Neural progenitor cell (in vitro differentiated cells): ENCODE results near the gene CXXC4. TPM values are rescaled to one million over a fixed set of nuclear protein-coding genes. Genes with fewer than 3 reads are reported as not detected.

ENCODE experiments used
- DNase-seq: peaks from one replicate; pipeline ENCODE4 v3.0.0-alpha.2; 2016; ENCODE audit warnings: low spot score
- H2AFZ ChIP-seq: fragments of 200-600 bp; sonication (generic); replicated peaks from 2 replicates; pipeline ENCODE4 v1.6.1; 2016; ENCODE audit warnings: antibody characterized with exemption
- H3F3A ChIP-seq: fragments of 200-600 bp; sonication (generic); 2 replicates; pipeline ENCODE4 v1.6.1; 2016; ENCODE audit warnings: antibody characterized with exemption, low read depth
- H3K27ac ChIP-seq: fragments of 200-600 bp; sonication (generic); 2 replicates; pipeline ENCODE4 v1.5.1; 2016; ENCODE audit warnings: mild to moderate bottlenecking
- H3K27me3 ChIP-seq: fragments of 200-600 bp; sonication (generic); 2 replicates; pipeline ENCODE4 v1.6.1; 2016; ENCODE audit warnings: mild to moderate bottlenecking, moderate library complexity
- H3K36me3 ChIP-seq: fragments of 200-600 bp; sonication (generic); 2 replicates; pipeline ENCODE4 v1.5.1; 2016
- H3K4me1 ChIP-seq: fragments of 200-600 bp; sonication (generic); 2 replicates; pipeline ENCODE4 v1.6.1; 2016; ENCODE audit warnings: mixed run types
- H3K4me2 ChIP-seq: fragments of 200-600 bp; sonication (generic); 2 replicates; pipeline ENCODE4 v1.6.1; 2016
- H3K4me3 ChIP-seq: fragments of 200-600 bp; sonication (generic); 2 replicates; pipeline ENCODE4 v1.5.1; 2016
- H3K79me2 ChIP-seq: fragments of 200-600 bp; sonication (generic); 2 replicates; pipeline ENCODE4 v1.6.1; 2016; ENCODE audit warnings: low read depth
- H3K9ac ChIP-seq: fragments of 200-600 bp; sonication (generic); 2 replicates; pipeline ENCODE4 v1.6.1; 2016
- H3K9me3 ChIP-seq: fragments of 200-600 bp; sonication (generic); 2 replicates; pipeline ENCODE4 v1.5.1; 2016; ENCODE audit warnings: low read depth
- H4K20me1 ChIP-seq: fragments of 200-600 bp; sonication (generic); 2 replicates; pipeline ENCODE4 v1.6.1; 2016; ENCODE audit warnings: low read depth
- H3K27ac Mint-ChIP-seq: 3 replicates; pipeline ENCODE4 v1.8.0; 2021; ENCODE audit warnings: mixed read lengths
- H3K27me3 Mint-ChIP-seq: 2 replicates; pipeline ENCODE4 v1.8.0; 2022; ENCODE audit warnings: low read depth, mild to moderate bottlenecking, inconsistent platforms, moderate library complexity, mixed read lengths; ENCODE audit not compliant: insufficient read depth
- H3K36me3 Mint-ChIP-seq: 3 replicates; pipeline ENCODE4 v1.8.0; 2021; ENCODE audit warnings: mixed read lengths
- H3K4me1 Mint-ChIP-seq: 3 replicates; pipeline ENCODE4 v1.8.0; 2021; ENCODE audit warnings: mixed read lengths
- H3K4me3 Mint-ChIP-seq: 3 replicates; pipeline ENCODE4 v1.8.0; 2021; ENCODE audit warnings: mild to moderate bottlenecking, moderate library complexity, mixed read lengths
- H3K9me3 Mint-ChIP-seq: 3 replicates; pipeline ENCODE4 v1.8.0; 2020; ENCODE audit warnings: mixed read lengths
- EZH2 ChIP-seq: fragments of 200-600 bp; sonication (generic); IDR thresholded peaks from 2 replicates; pipeline ENCODE4 v1.6.1; 2017; ENCODE audit warnings: antibody characterized with exemption, mild to moderate bottlenecking, moderate library complexity
- EZH2phosphoT487 ChIP-seq: fragments of 200-600 bp; sonication (generic); IDR thresholded peaks from 2 replicates; pipeline ENCODE4 v1.6.1; 2017; ENCODE audit warnings: antibody characterized with exemption
- total RNA-seq: library from RNA; depleted of rRNA; stranded (reverse); fragments of >200 nt; gene quantifications from 2 replicates; pipeline ENCODE4 v1.2.3, GENCODE V29; 2015; ENCODE audit warnings: low replicate concordance
- TF ChIP-seq, protein P1 (sequence below): fragments of 200-600 bp; sonication (generic); IDR thresholded peaks from 2 replicates; pipeline ENCODE4 v1.5.1; 2017; ENCODE audit warnings: antibody characterized with exemption, mild to moderate bottlenecking

The CXXC4 gene
- total RNA-seq, 1 donor from 2014 or later: 40.2 TPM

DNA sequence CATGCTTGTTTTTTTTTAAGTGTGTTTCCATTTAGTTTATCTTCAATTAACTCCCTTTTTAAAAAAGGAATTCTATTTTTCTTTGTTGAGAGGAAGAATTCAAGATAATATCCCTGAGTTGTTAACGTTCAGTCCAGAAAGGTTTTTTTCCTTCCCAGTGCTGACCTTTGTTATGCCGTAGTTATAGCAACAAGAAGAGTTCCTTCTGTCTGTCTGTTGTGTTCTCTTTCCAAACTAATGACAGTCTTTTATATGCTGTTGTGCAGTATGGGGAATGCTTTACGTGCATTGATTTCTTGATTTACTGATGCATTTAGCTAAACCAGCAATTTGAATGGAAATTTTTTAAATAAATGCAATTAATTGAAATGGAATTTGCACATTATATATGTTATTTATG, 6.6 kb upstream of the CXXC4 start:
- Histone ChIP-seq H3F3A (no peaks in the 10 kb centered on the region), H3K9me3 (no peaks in the 10 kb centered on the region), H2AFZ (no peak overlapping the region), H3K79me2 (peaks cover 5% of the 10 kb centered on the region), H3K4me3 (no peak overlapping the region), H4K20me1 (no peaks in the 10 kb centered on the region), H3K9ac (no peak overlapping the region), H3K36me3 (no peaks in the 10 kb centered on the region), H3K4me2 (peak overlapping the region; percentile 10), H3K27me3 (no peaks in the 10 kb centered on the region), H3K4me1 (peaks cover 35% of the 10 kb centered on the region), H3K27ac (no peak overlapping the region)
- Mint-ChIP-seq H3K9me3 (no peaks in the 10 kb centered on the region), H3K36me3 (no peaks in the 10 kb centered on the region), H3K27me3 (no peaks in the 10 kb centered on the region), H3K27ac (peak overlapping the region; percentile 94), H3K4me1 (peaks cover 33% of the 10 kb centered on the region), H3K4me3 (peak overlapping the region; percentile 48)
- peak; percentile 28 for DNase-seq
- TF ChIP-seq EZH2phosphoT487 (no peak), EZH2 (no peak)
- TF ChIP-seq, protein P1, sequence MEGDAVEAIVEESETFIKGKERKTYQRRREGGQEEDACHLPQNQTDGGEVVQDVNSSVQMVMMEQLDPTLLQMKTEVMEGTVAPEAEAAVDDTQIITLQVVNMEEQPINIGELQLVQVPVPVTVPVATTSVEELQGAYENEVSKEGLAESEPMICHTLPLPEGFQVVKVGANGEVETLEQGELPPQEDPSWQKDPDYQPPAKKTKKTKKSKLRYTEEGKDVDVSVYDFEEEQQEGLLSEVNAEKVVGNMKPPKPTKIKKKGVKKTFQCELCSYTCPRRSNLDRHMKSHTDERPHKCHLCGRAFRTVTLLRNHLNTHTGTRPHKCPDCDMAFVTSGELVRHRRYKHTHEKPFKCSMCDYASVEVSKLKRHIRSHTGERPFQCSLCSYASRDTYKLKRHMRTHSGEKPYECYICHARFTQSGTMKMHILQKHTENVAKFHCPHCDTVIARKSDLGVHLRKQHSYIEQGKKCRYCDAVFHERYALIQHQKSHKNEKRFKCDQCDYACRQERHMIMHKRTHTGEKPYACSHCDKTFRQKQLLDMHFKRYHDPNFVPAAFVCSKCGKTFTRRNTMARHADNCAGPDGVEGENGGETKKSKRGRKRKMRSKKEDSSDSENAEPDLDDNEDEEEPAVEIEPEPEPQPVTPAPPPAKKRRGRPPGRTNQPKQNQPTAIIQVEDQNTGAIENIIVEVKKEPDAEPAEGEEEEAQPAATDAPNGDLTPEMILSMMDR: no peak

DNA sequence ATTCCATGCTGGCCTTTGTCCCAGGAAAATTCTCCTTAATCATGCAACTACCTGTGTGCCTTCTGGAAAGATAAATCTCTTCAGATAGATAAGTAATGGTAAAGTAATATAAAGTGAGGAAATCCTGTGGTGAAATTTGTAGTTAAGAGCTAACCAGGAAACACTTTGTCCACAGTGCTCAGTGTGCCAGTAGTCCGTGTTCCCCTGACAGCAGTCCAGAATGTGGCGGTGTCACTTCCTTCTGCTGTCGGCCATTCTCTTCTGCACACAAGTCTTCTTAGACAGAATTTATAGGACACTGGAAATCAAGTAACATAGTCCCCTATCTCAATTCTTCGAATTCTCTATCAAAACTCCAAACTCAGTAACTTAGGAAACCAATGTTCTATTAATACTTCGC, 5.7 kb upstream of the CXXC4 start:
- no peaks in the 10 kb centered on the region for H3K27me3 ChIP-seq
- Mint-ChIP-seq H3K4me3 (peak overlapping the region; percentile 39), H3K27ac (peak overlapping the region; percentile 100), H3K4me1 (peaks cover 37% of the 10 kb centered on the region), H3K9me3 (no peaks in the 10 kb centered on the region), H3K36me3 (no peaks in the 10 kb centered on the region), H3K27me3 (no peaks in the 10 kb centered on the region)
- H3K27ac ChIP-seq: no peak overlapping the region
- H3K36me3 ChIP-seq: no peaks in the 10 kb centered on the region
- peak; percentile 9 for DNase-seq
- H3K9ac ChIP-seq: no peak overlapping the region
- H3K4me2 ChIP-seq: no peak overlapping the region
- H3F3A ChIP-seq: peaks cover 3% of the 10 kb centered on the region
- no peak overlapping the region for H3K4me3 ChIP-seq
- TF ChIP-seq, protein P1: no peak
- no peak for TF ChIP-seq EZH2
- no peak for TF ChIP-seq EZH2phosphoT487
- no peaks in the 10 kb centered on the region for H4K20me1 ChIP-seq
- peaks cover 37% of the 10 kb centered on the region for H3K4me1 ChIP-seq
- H3K79me2 ChIP-seq: peaks cover 13% of the 10 kb centered on the region
- no peaks in the 10 kb centered on the region for H3K9me3 ChIP-seq
- H2AFZ ChIP-seq: no peak overlapping the region

DNA sequence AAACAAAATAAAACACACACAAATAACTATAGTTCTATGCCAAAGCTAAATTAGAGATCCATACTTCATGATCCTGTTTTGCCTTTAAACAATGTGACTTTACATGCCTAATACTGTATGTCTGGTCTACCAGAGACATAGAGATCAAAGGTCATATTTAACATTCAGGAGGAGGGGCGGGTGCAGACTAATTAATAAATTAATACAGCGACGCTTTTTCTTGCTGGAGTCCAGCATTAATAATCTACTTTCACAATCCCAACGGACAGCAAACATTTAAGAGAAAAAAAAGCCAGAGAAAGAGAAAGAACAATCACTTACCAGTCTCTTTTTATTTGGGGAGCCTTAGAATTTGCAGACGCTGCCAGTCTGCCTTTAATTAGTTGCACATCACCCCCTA, 509 bp downstream of the CXXC4 start:
- peak overlapping the region; percentile 46 for H3K9ac ChIP-seq
- H3K79me2 ChIP-seq: peaks cover 53% of the 10 kb centered on the region
- peaks cover 33% of the 10 kb centered on the region for H3K4me1 ChIP-seq
- DNase-seq: peak; percentile 33
- peaks cover 6% of the 10 kb centered on the region for H4K20me1 ChIP-seq
- H3K27me3 Mint-ChIP-seq: peaks cover 5% of the 10 kb centered on the region
- peak overlapping the region; percentile 91 for H3K4me2 ChIP-seq
- no peaks in the 10 kb centered on the region for H3K9me3 Mint-ChIP-seq
- peak overlapping the region; percentile 97 for H3K4me3 Mint-ChIP-seq
- H3K9me3 ChIP-seq: no peaks in the 10 kb centered on the region
- H3K4me3 ChIP-seq: peak overlapping the region; percentile 68
- H3F3A ChIP-seq: peaks cover 59% of the 10 kb centered on the region
- H3K27ac Mint-ChIP-seq: peak overlapping the region; percentile 100
- peak overlapping the region; percentile 88 for H3K27ac ChIP-seq
- no peaks in the 10 kb centered on the region for H3K36me3 Mint-ChIP-seq
- peaks cover 51% of the 10 kb centered on the region for H3K4me1 Mint-ChIP-seq
- no peaks in the 10 kb centered on the region for H3K36me3 ChIP-seq
- TF ChIP-seq EZH2phosphoT487: no peak
- TF ChIP-seq, protein P1: no peak
- no peak for TF ChIP-seq EZH2
- H3K27me3 ChIP-seq: no peaks in the 10 kb centered on the region
- H2AFZ ChIP-seq: no peak overlapping the region
